Tibial nerve (tissue), 4 donors: ENCODE data around the gene TXLNB.

Experiments used
- EP300 ChIP-seq, 2 donors: sonication (generic); formaldehyde crosslinking; IDR thresholded peaks; one replicate each; pipeline ENCODE4 v1.6.1; 2017; ENCODE audit warnings: antibody characterized with exemption in 2 of 2, mild to moderate bottlenecking in 1 of 2
- POLR2A ChIP-seq, 2 donors: fragments of 450-650 bp; IDR thresholded peaks; one replicate each; pipeline ENCODE4 v1.6.1; 2017; ENCODE audit warnings: antibody characterized with exemption in 2 of 2, mild to moderate bottlenecking in 2 of 2, moderate library complexity in 2 of 2
- TF ChIP-seq, protein P1 (sequence below), 5 experiments: fragments of 200-600 bp in 3 of 5; fragments of 450-650 bp in 2 of 5; sonication (generic) in 3 of 5; IDR thresholded peaks; one replicate each; pipeline ENCODE4 v1.5.1; 2016 to 2019; ENCODE audit warnings: antibody characterized with exemption in 5 of 5, mild to moderate bottlenecking in 3 of 5, moderate library complexity in 2 of 5

- no peak for TF ChIP-seq POLR2A (IDR thresholded peaks at IDR 0.05)
- TF ChIP-seq, protein P1, sequence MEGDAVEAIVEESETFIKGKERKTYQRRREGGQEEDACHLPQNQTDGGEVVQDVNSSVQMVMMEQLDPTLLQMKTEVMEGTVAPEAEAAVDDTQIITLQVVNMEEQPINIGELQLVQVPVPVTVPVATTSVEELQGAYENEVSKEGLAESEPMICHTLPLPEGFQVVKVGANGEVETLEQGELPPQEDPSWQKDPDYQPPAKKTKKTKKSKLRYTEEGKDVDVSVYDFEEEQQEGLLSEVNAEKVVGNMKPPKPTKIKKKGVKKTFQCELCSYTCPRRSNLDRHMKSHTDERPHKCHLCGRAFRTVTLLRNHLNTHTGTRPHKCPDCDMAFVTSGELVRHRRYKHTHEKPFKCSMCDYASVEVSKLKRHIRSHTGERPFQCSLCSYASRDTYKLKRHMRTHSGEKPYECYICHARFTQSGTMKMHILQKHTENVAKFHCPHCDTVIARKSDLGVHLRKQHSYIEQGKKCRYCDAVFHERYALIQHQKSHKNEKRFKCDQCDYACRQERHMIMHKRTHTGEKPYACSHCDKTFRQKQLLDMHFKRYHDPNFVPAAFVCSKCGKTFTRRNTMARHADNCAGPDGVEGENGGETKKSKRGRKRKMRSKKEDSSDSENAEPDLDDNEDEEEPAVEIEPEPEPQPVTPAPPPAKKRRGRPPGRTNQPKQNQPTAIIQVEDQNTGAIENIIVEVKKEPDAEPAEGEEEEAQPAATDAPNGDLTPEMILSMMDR (IDR thresholded peaks at IDR 0.05), result no peak
- TF ChIP-seq EP300 (IDR thresholded peaks at IDR 0.05), result no peak
Observed at GRCh38 chr6:139320081-139320480, 28.3 kb upstream of the TXLNB start.
